ENCODE results near the gene ARHGAP36.

Gene ARHGAP36

DNA sequence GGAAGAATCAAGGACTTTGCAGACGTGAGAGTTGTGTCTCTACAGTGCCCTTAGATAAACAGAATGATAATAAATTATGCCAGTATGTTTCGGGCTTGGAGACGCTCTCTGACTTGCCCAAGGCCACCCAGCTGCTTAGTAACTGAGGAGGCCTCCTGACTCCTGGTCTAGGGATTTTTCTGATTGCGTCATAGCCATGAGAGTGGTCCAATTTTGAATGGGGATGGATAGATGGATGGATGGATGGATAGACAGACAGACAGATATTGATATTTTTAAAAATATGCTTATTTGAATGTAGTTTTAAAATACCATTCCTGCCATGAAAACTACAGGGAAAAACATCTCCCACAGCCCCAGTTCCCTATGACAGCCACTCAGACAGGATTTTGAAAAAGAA, 15.5 kb downstream of the ARHGAP36 start:
- Histone ChIP-seq H3K9me3 (ENCODE audit: low read length) (no peaks in the 10 kb centered on the region), H3K9ac (ENCODE audit: low read length) (no peak overlapping the region), H3K4me1 (ENCODE audit: insufficient read depth, low read length, severe bottlenecking) (no peaks in the 10 kb centered on the region), H2AFZ (ENCODE audit: low read length) (no peak overlapping the region), H3K27me3 (ENCODE audit: insufficient read depth, low read length) (no peaks in the 10 kb centered on the region), H3K36me3 (ENCODE audit: insufficient read depth, low read length) (no peaks in the 10 kb centered on the region), H4K20me1 (ENCODE audit: insufficient read depth, low read length) (no peaks in the 10 kb centered on the region), H3K9me2 (ENCODE audit: low read depth, low read length) (no peaks in the 10 kb centered on the region), H3K4me2 (ENCODE audit: low read length) (no peak overlapping the region), H3K27ac (ENCODE audit: low read depth, low read length, poor library complexity, severe bottlenecking) (no peak overlapping the region), H3F3A (ENCODE audit: insufficient read depth, low read length) (no peaks in the 10 kb centered on the region), H3K79me2 (ENCODE audit: insufficient read depth, low read length) (no peaks in the 10 kb centered on the region), H3K4me3 (ENCODE audit: low read depth, low read length, poor library complexity, severe bottlenecking) (no peak overlapping the region)
- TF ChIP-seq, protein P1, sequence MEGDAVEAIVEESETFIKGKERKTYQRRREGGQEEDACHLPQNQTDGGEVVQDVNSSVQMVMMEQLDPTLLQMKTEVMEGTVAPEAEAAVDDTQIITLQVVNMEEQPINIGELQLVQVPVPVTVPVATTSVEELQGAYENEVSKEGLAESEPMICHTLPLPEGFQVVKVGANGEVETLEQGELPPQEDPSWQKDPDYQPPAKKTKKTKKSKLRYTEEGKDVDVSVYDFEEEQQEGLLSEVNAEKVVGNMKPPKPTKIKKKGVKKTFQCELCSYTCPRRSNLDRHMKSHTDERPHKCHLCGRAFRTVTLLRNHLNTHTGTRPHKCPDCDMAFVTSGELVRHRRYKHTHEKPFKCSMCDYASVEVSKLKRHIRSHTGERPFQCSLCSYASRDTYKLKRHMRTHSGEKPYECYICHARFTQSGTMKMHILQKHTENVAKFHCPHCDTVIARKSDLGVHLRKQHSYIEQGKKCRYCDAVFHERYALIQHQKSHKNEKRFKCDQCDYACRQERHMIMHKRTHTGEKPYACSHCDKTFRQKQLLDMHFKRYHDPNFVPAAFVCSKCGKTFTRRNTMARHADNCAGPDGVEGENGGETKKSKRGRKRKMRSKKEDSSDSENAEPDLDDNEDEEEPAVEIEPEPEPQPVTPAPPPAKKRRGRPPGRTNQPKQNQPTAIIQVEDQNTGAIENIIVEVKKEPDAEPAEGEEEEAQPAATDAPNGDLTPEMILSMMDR (IDR thresholded peaks at IDR 0.05; ENCODE audit: low read length): no peak
- no peak for TF ChIP-seq EZH2 (IDR thresholded peaks at IDR 0.05; ENCODE audit: borderline replicate concordance, low read length)

DNA sequence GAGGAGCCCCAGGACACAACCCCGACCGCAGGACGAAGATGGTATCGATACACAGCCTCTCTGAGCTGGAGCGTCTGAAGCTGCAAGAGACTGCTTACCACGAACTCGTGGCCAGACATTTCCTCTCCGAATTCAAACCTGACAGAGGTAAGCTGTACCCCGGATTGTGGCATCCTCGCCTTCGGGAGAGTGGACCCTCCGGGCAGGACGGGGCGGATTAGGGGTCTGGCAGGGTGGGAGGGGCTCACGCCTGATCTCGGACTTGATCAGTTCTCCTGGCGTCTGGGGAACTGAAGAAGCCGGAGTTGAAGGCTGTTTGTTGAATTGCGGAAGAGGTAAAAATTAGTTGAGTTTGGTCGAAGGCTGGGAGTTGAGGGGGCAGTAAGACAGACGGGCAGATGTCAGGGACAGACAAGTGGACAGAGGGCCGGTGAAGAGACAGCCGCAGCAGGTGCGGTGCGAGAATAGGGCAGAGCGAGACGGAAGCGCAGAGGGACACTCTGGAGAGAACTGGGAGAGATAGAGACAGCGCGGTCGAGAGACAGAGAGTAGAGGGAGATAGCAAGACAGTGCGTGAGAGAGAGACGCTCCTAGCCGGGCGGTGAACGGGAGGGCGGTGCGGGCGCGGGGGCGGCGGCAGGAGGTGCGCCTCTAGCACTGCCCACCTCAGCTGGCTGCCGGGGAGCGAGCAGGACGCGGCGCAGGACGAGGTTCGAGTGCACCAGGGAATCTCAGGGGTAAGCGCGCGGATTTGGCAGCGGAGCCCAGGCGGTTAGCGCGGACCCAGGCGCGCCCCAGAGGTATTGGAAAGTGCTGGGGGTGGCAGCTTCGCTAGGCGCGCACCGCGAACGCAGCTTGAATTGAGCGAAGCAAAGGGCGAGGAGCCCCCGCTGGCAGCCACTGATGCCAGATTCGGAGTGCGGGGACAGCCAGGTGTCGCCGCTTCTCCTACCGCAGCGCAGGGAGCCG, 23.9 kb downstream of the ARHGAP36 start:
- H3K4me2 ChIP-seq (ENCODE audit: low read length): no peak overlapping the region
- no peaks in the 10 kb centered on the region for H3K36me3 ChIP-seq (ENCODE audit: insufficient read depth, low read length)
- TF ChIP-seq, protein P1 (IDR thresholded peaks at IDR 0.05; ENCODE audit: low read length): no peak
- no peak for TF ChIP-seq EZH2 (IDR thresholded peaks at IDR 0.05; ENCODE audit: borderline replicate concordance, low read length)
- H3F3A ChIP-seq (ENCODE audit: insufficient read depth, low read length): no peaks in the 10 kb centered on the region
- no peaks in the 10 kb centered on the region for H4K20me1 ChIP-seq (ENCODE audit: insufficient read depth, low read length)
- no peaks in the 10 kb centered on the region for H3K4me1 ChIP-seq (ENCODE audit: insufficient read depth, low read length, severe bottlenecking)
- no peaks in the 10 kb centered on the region for H3K79me2 ChIP-seq (ENCODE audit: insufficient read depth, low read length)
- H3K27ac ChIP-seq (ENCODE audit: low read depth, low read length, poor library complexity, severe bottlenecking): no peak overlapping the region
- H3K9me2 ChIP-seq (ENCODE audit: low read depth, low read length): no peaks in the 10 kb centered on the region
- no peaks in the 10 kb centered on the region for H3K9me3 ChIP-seq (ENCODE audit: low read length)
- H2AFZ ChIP-seq (ENCODE audit: low read length): no peak overlapping the region
- no peaks in the 10 kb centered on the region for H3K27me3 ChIP-seq (ENCODE audit: insufficient read depth, low read length)
- no peak overlapping the region for H3K9ac ChIP-seq (ENCODE audit: low read length)
- no peak overlapping the region for H3K4me3 ChIP-seq (ENCODE audit: low read depth, low read length, poor library complexity, severe bottlenecking)

DNA sequence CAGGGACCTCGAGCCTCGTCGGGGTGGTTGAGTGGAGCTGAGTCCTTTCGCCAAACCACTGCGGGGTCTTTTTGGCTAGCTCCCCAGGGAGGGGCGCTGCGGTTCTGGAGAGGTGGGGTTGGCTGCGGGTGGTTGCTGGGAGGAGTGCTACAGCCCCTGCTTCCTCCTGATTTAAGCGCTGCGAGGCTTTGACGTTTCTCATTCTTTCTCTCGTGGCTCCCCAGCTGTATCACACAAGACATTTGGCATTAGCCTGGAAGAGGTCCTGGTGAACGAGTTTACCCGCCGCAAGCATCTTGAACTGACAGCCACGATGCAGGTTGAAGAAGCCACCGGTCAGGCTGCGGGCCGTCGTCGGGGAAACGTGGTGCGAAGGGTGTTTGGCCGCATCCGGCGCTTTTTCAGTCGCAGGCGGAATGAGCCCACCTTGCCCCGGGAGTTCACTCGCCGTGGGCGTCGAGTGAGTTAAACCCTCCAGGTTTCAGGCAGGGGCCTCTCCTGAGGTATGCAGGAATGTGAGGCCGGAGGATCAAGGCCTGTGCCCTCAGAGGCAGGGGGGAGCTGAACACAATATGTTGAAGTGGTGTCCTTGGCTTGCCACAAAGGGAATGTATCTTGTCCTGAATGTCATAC, 25.5 kb downstream of the ARHGAP36 start:
- Histone ChIP-seq H4K20me1 (ENCODE audit: insufficient read depth, low read length) (no peaks in the 10 kb centered on the region), H3K9me2 (ENCODE audit: low read depth, low read length) (no peaks in the 10 kb centered on the region), H3K9me3 (ENCODE audit: low read length) (no peaks in the 10 kb centered on the region), H2AFZ (ENCODE audit: low read length) (no peak overlapping the region), H3F3A (ENCODE audit: insufficient read depth, low read length) (no peaks in the 10 kb centered on the region), H3K79me2 (ENCODE audit: insufficient read depth, low read length) (no peaks in the 10 kb centered on the region), H3K4me1 (ENCODE audit: insufficient read depth, low read length, severe bottlenecking) (no peaks in the 10 kb centered on the region), H3K4me3 (ENCODE audit: low read depth, low read length, poor library complexity, severe bottlenecking) (no peak overlapping the region), H3K4me2 (ENCODE audit: low read length) (no peak overlapping the region), H3K27me3 (ENCODE audit: insufficient read depth, low read length) (no peaks in the 10 kb centered on the region), H3K27ac (ENCODE audit: low read depth, low read length, poor library complexity, severe bottlenecking) (no peak overlapping the region), H3K36me3 (ENCODE audit: insufficient read depth, low read length) (no peaks in the 10 kb centered on the region), H3K9ac (ENCODE audit: low read length) (no peak overlapping the region)
- TF ChIP-seq, protein P1 (IDR thresholded peaks at IDR 0.05; ENCODE audit: low read length): no peak
- no peak for TF ChIP-seq EZH2 (IDR thresholded peaks at IDR 0.05; ENCODE audit: borderline replicate concordance, low read length)

Measured in OCI-LY1 (cell line).